Prostate gland (tissue), 2 donors: ENCODE results near the gene MAD1L1.
"Not testable (repeated sequence)": the region's sequence is repeated elsewhere in the genome, so short reads cannot be mapped to it uniquely, and the experiment has no call there.

Experiments used
- POLR2A ChIP-seq: fragments of 450-650 bp; IDR thresholded peaks from one replicate; pipeline ENCODE4 v1.6.1; 2016; ENCODE audit warnings: antibody characterized with exemption, mild to moderate bottlenecking
- POLR2AphosphoS5 ChIP-seq: sonication (generic); formaldehyde crosslinking; IDR thresholded peaks from one replicate; pipeline ENCODE4 v1.6.1; 2017; ENCODE audit warnings: antibody characterized with exemption
- TF ChIP-seq, protein P1 (sequence below), 4 experiments: fragments of 200-600 bp in 2 of 4; fragments of 450-650 bp in 2 of 4; sonication (generic) in 2 of 4; IDR thresholded peaks; 1 replicate in 3 of 4; 2 replicates in 1 of 4; pipeline ENCODE4 v1.5.1; 2016 to 2019; ENCODE audit warnings: antibody characterized with exemption in 4 of 4, mild to moderate bottlenecking in 2 of 4, moderate library complexity in 2 of 4

DNA sequence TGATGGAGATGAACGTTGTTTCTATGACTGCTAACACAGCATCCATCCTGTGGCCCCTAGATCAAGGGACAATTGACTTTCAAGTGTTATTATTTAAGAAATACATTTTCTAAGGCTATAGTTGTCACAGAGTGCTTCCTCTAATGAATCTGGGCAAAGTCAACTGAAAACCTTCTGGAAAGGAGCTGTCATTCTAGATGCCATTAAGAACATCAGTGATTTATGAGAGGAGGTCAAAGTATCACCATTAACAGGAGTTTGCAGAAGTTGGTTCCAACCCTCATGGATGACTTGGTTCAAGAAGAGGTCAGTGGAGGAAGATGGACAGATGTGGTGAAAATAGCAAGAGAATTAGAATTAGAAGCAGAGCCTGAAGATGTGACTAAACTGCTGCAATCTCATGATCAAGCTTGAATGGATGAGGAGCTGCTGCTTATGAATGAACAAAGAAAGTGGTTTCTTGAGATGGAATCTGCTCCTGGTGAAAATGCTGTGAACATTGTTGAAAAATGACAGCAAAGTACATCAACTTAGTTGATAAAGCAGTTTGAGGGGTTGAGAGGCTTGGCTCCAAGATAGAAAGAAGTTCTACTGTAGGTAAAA, 400.7 kb downstream of the MAD1L1 start:
- TF ChIP-seq, protein P1, sequence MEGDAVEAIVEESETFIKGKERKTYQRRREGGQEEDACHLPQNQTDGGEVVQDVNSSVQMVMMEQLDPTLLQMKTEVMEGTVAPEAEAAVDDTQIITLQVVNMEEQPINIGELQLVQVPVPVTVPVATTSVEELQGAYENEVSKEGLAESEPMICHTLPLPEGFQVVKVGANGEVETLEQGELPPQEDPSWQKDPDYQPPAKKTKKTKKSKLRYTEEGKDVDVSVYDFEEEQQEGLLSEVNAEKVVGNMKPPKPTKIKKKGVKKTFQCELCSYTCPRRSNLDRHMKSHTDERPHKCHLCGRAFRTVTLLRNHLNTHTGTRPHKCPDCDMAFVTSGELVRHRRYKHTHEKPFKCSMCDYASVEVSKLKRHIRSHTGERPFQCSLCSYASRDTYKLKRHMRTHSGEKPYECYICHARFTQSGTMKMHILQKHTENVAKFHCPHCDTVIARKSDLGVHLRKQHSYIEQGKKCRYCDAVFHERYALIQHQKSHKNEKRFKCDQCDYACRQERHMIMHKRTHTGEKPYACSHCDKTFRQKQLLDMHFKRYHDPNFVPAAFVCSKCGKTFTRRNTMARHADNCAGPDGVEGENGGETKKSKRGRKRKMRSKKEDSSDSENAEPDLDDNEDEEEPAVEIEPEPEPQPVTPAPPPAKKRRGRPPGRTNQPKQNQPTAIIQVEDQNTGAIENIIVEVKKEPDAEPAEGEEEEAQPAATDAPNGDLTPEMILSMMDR (IDR thresholded peaks at IDR 0.05): not testable (repeated sequence)
- TF ChIP-seq POLR2A, POLR2AphosphoS5: not testable (repeated sequence)
